HT-29 (cell line): ENCODE measurements around the gene SPATA4. TPM values are rescaled to one million over a fixed set of nuclear protein-coding genes. Genes with fewer than 3 reads are reported as not detected.
A peak's percentile ranks its signal among the peaks of the same experiment; 100 is the strongest.

ENCODE experiments used
- DNase-seq: peaks from one replicate; pipeline ENCODE4 v3.0.0-alpha.2; 2015; ENCODE audit warnings: low spot score
- total RNA-seq: library from RNA; depleted of rRNA; stranded (reverse); fragments of >200 nt; shearing (Covaris generic); gene quantifications from 2 replicates; pipeline ENCODE4 v1.2.3, GENCODE V29; 2014; rRNA removed

SPATA4 gene
- total RNA-seq, 1 experiment from 2014 or later = not detected

DNA sequence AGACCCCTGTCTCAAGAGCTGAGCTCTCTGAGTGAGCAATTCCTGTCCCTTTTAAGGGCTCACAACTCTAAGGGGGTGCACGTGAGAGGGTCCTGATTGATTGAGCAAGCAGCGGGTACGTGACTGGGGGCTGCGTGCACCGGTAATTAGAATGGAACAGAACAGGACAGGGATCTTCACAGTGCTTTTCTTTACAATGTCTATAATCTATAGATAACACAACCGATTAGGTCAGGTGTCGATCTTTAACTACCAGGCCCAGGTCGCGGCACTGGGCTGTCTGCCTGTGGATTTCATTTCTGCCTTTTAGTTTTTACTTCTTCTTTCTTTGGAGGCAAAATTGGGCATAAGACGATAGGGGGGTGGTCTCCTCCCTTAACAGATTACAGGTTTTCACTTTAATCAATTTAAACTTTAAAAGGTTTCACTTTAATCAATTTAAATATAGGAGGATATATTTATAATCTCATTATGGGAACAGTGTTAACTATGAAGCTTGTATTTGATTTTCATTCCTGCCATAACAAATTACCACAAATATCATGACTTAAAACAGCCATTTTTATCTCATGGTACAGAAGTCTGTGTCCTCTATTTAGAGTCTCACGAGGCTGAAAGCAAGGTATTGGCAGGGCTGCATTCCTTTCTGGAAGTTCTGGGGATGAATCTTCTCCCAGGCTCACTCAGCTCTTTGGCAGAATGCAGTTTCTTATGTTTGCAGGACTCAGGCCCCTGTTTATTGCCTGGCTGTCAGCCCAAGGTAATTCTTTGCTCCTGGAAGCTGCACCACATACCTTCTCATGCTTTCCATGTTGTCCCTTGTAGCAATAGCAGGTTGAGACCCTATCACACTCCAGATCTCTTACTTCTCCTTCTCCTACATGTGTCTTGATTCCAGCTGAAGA, 5.2 kb downstream of the SPATA4 start:
- no peak for DNase-seq

DNA sequence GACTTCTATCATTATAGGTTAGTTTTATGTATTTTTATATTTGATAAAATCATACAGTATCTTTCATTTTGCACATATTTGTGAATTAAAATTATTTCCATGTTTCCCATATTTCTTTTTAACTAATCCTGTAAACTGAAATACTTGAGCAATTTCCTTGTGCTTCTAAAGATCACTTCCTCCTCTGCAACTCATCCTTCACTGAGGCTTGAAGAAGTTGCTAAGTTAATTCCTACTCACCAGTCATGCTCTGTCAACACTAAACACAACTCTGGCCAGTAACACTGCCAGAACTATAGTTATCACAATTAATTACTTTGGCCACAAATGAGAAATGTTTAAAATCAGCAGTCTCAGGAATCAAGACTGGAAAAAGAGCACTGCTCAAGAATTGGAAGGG, 6.7 kb downstream of the SPATA4 start:
- no peak for DNase-seq

- no peak for DNase-seq
These were observed 7.8 kb downstream of the SPATA4 start for GRCh38 chr4:176187624-176188023.

GRCh38 chr4:176186671-176187395, 8.6 kb downstream of the SPATA4 start:
- no peak for DNase-seq

- no peak for DNase-seq
These were observed 9.3 kb downstream of the SPATA4 start for GRCh38 chr4:176186067-176186466.

- DNase-seq = no peak
These were observed 10.3 kb downstream of the SPATA4 start for GRCh38 chr4:176185051-176185450.

- DNase-seq = no peak
These were observed 32.3 kb downstream of the SPATA4 start for GRCh38 chr4:176163041-176163440.

- no peak for DNase-seq
These were observed 38.7 kb downstream of the SPATA4 start for GRCh38 chr4:176156656-176157055.

- no peak for DNase-seq
These were observed 42.3 kb downstream of the SPATA4 start for GRCh38 chr4:176153124-176153523.

DNA sequence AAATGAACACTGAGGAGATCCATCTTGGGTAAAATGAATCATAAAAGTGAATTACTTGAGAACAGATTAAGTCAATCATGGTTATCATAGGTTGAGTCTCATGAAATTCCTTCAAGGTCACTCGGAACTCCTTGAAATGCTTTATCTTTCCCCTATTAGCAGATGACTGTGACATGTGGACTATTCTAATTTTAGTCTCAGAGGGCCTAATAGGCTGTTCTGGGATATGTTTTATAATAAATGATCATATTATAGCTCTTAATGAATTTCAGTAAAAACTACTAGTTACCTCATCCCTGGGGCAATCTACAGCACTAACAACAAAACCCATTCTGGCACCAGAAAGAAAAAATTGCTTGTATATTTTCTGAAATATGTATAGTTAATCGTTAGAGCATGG, 44.7 kb downstream of the SPATA4 start:
- DNase-seq = no peak

DNA sequence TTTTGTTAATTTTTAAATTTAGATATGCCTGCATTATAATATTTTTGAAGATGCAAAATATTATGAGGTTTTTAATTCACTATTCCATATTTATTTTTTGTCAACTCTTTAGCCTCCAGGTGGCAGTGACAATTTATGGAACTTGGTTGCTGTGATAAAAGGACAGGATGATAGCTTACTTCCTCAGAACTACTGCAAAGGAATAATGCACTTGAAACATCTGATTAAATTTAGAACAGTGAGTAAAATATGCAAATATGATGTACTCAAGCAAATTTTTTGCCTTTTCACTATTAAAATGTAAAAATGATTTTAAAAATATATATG, 45.1 kb downstream of the SPATA4 start:
- DNase-seq = peak; percentile 34

DNA sequence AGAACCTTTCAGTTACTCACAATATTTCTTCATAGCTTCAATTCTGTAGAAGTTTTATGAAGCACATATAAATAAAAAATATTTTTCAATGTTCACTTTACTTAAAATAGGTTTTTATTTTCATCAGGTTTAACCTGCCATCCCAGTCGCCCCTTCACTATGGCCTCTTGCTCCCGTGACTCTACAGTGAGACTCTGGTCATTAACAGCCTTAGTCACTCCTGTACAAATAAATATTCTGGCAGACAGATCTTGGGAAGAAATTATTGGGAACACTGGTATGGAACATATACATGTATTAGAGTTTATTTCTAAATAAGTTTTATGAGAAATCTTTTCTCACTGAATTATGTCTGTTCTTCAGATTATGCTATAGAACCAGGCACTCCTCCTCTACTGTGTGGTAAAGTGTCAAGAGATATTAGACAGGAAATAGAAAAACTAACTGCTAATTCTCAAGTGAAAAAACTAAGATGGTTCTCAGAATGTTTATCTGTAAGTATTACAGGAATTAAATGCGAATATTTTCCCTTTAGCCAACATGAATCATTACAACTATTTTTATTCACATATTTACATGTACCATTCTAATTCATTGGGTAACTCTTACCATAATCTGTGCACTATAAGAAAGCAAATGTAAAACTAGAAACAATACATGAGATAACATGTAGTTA, 45.6 kb downstream of the SPATA4 start:
- DNase-seq = no peak

- no peak for DNase-seq
These were observed 53.1 kb downstream of the SPATA4 start for GRCh38 chr4:176142253-176142652.

DNA sequence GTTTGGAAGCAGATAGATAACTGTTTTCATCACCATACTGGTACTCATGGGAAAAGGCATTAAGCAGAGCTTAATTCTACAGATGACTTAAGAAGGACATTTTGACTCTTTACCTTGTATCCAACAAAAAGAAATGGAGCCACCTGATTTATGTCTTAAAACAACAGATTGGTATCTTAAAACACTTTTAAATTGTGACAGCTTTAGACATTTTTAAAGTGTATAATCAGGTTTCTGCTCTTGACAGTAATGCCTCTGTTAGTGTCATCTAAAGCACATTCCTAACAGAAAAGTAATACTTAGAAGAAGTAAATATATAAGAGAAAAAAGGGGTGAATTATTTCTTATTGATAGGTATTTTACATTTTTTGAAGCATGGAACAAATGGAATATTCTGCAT, 55.9 kb downstream of the SPATA4 start:
- DNase-seq = no peak

DNA sequence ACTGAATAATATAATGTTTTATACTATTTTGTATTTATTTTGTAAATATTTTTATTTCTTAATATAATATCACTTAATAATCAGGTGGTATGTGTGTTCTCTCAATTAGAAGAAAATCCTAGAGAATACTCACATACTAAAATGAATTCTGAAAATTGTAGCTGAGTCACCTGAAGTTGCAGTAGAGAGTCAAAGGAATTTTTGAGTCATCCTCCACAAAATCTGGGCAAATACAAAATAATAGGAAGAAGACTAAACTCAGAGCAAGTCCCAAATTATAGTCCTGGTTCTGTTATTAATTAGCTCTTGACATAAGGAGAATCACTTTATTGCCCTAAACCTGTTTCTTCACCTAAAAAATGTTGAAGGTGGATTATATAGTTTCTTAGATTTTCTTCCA, 57.8 kb downstream of the SPATA4 start:
- DNase-seq = no peak

- no peak for DNase-seq
These were observed 60.7 kb downstream of the SPATA4 start for GRCh38 chr4:176134670-176135069.

Other genes with a start within 250 kb of the SPATA4 start
- not detected in 2 replicates for gene WDR17, start 129.7 kb downstream of the SPATA4 start, total RNA-seq
- not detected in 2 replicates for gene ASB5, start 73.6 kb upstream of the SPATA4 start, total RNA-seq
- gene SPCS3, start 124.4 kb upstream of the SPATA4 start, total RNA-seq = 39.6 and 46.5 TPM in 2 replicates